Activated CD8-positive, alpha-beta memory T cell treated with anti-CD3 and anti-CD28 coated beads for 1 hour (primary cell): ENCODE data around the gene ZNF71.
A peak's percentile ranks its signal among the peaks of the same experiment; 100 is the strongest.

ENCODE experiments used
- DNase-seq, 2 donors: peaks; one replicate each; pipeline ENCODE4 v3.0.0-alpha.2; 2020; ENCODE audit warnings: low read depth in 1 of 2; ENCODE audit errors: extremely low read depth in 1 of 2

The ZNF71 gene

GRCh38 chr19:56594783-56595547, at the start of gene ZNF71:
Gene ZNF71 (plus strand): TSS chr19:56595302. CDS start chr19:56601559, 6,257 bp downstream.
- peak; percentile 57 to 81 for DNase-seq

- DNase-seq, result no peak
These were observed 47.6 kb upstream of the ZNF71 start for GRCh38 chr19:56547535-56547934.

GRCh38 chr19:56554272-56554869, 40.7 kb upstream of the ZNF71 start:
- DNase-seq, result no peak

- DNase-seq, result no peak
These were observed 32.3 kb upstream of the ZNF71 start for GRCh38 chr19:56562766-56563165.

GRCh38 chr19:56566904-56567273, 28.2 kb upstream of the ZNF71 start:
- no peak for DNase-seq

- peak; percentile 75 to 78 for DNase-seq
These were observed 27.6 kb upstream of the ZNF71 start, which contains the start of gene ZNF470 for GRCh38 chr19:56567274-56568120. Gene ZNF470 (plus strand): TSS chr19:56567468. CDS start chr19:56570312, 2,844 bp downstream.

- DNase-seq, result no peak
These were observed 22.5 kb upstream of the ZNF71 start for GRCh38 chr19:56572589-56572988.

GRCh38 chr19:56573914-56574313, 21.2 kb upstream of the ZNF71 start:
- DNase-seq, result no peak

- DNase-seq, result no peak
These were observed 17.1 kb upstream of the ZNF71 start for GRCh38 chr19:56577719-56578602.

- no peak for DNase-seq
These were observed 688 bp upstream of the ZNF71 start for GRCh38 chr19:56594446-56594782.

- DNase-seq, result no peak
These were observed 422 bp downstream of the ZNF71 start for GRCh38 chr19:56595548-56595899.

GRCh38 chr19:56596676-56597075, 1.6 kb downstream of the ZNF71 start:
- DNase-seq, result no peak

GRCh38 chr19:56597696-56598095, 2.6 kb downstream of the ZNF71 start:
- DNase-seq, result no peak

- no peak for DNase-seq
These were observed 6.3 kb downstream of the ZNF71 start for GRCh38 chr19:56601375-56601774.

- no peak for DNase-seq
These were observed 8.7 kb downstream of the ZNF71 start for GRCh38 chr19:56603829-56604228.

GRCh38 chr19:56608274-56608964, 13.3 kb downstream of the ZNF71 start:
- no peak for DNase-seq

- no peak for DNase-seq
These were observed 16.2 kb downstream of the ZNF71 start for GRCh38 chr19:56611288-56611687.

GRCh38 chr19:56612737-56613136, 17.6 kb downstream of the ZNF71 start:
- no peak for DNase-seq

- DNase-seq, result no peak
These were observed 18.5 kb downstream of the ZNF71 start for GRCh38 chr19:56613639-56614038.

GRCh38 chr19:56617531-56617930, 22.4 kb downstream of the ZNF71 start:
- DNase-seq, result no peak
